ENCODE results near the gene CNKSR3. TPM values are rescaled to one million over a fixed set of nuclear protein-coding genes. Genes with fewer than 3 reads are reported as not detected.

The CNKSR3 gene
- total RNA-seq, 1 donor from 2014 or later: 12.1 TPM

- TF ChIP-seq, protein P1, sequence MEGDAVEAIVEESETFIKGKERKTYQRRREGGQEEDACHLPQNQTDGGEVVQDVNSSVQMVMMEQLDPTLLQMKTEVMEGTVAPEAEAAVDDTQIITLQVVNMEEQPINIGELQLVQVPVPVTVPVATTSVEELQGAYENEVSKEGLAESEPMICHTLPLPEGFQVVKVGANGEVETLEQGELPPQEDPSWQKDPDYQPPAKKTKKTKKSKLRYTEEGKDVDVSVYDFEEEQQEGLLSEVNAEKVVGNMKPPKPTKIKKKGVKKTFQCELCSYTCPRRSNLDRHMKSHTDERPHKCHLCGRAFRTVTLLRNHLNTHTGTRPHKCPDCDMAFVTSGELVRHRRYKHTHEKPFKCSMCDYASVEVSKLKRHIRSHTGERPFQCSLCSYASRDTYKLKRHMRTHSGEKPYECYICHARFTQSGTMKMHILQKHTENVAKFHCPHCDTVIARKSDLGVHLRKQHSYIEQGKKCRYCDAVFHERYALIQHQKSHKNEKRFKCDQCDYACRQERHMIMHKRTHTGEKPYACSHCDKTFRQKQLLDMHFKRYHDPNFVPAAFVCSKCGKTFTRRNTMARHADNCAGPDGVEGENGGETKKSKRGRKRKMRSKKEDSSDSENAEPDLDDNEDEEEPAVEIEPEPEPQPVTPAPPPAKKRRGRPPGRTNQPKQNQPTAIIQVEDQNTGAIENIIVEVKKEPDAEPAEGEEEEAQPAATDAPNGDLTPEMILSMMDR (IDR thresholded peaks at IDR 0.05; ENCODE audit: insufficient read depth, low read length, poor library complexity, severe bottlenecking): no peak
- no peak for DNase-seq (ENCODE audit: low read depth)
Observed at GRCh38 chr6:154352898-154353585, 157.4 kb downstream of the CNKSR3 start.

DNA sequence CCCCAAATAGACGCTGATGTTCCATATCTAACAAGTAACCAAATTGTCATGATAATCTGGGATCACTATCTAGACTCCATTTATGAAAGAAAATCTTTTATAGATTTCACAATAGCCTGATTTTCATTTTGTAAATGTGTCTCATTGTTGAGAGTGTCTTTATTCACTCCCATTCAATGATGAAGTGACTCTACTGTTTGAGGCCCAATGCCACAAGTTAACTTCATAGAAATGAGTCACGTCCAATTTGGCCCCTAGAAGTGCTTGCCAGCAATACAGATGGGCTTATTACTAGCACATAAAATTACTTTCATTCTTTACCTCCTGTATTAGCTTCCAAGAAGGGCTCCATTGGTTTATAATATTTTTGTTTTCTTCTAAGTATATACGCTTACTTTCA is 160.2 kb downstream of the CNKSR3 start:
- no peak overlapping the region for H3K4me3 ChIP-seq (ENCODE audit: low read depth, low read length)
- DNase-seq (ENCODE audit: low read depth): no peak
- TF ChIP-seq, protein P1 (IDR thresholded peaks at IDR 0.05; ENCODE audit: insufficient read depth, low read length, poor library complexity, severe bottlenecking): no peak
- H3K36me3 ChIP-seq (ENCODE audit: control insufficient read depth, insufficient read depth, low read length): no peaks in the 10 kb centered on the region
- H3K27me3 ChIP-seq (ENCODE audit: control insufficient read depth, insufficient read depth, low read length): no peaks in the 10 kb centered on the region

More at GRCh38 chr6:154352898-154353585, 157.4 kb downstream of the CNKSR3 start:
- H3K36me3 ChIP-seq (ENCODE audit: control insufficient read depth, insufficient read depth, low read length): no peaks in the 10 kb centered on the region
- no peaks in the 10 kb centered on the region for H3K27me3 ChIP-seq (ENCODE audit: control insufficient read depth, insufficient read depth, low read length)
- no peak overlapping the region for H3K4me3 ChIP-seq (ENCODE audit: low read depth, low read length)

- TF ChIP-seq, protein P1 (IDR thresholded peaks at IDR 0.05; ENCODE audit: insufficient read depth, low read length, poor library complexity, severe bottlenecking): no peak
- H3K4me3 ChIP-seq (ENCODE audit: low read depth, low read length): no peak overlapping the region
- no peak for DNase-seq (ENCODE audit: low read depth)
Observed at GRCh38 chr6:154347981-154348380, 162.5 kb downstream of the CNKSR3 start.

GRCh38 chr6:154345811-154346210 is 164.7 kb downstream of the CNKSR3 start:
- Histone ChIP-seq H3K36me3 (ENCODE audit: control insufficient read depth, insufficient read depth, low read length) (no peaks in the 10 kb centered on the region), H3K4me3 (ENCODE audit: low read depth, low read length) (no peak overlapping the region), H3K27me3 (ENCODE audit: control insufficient read depth, insufficient read depth, low read length) (no peaks in the 10 kb centered on the region)
- no peak for DNase-seq (ENCODE audit: low read depth)
- TF ChIP-seq, protein P1 (IDR thresholded peaks at IDR 0.05; ENCODE audit: insufficient read depth, low read length, poor library complexity, severe bottlenecking): no peak

More at GRCh38 chr6:154347981-154348380, 162.5 kb downstream of the CNKSR3 start:
- H3K27me3 ChIP-seq (ENCODE audit: control insufficient read depth, insufficient read depth, low read length): no peaks in the 10 kb centered on the region
- no peaks in the 10 kb centered on the region for H3K36me3 ChIP-seq (ENCODE audit: control insufficient read depth, insufficient read depth, low read length)

- TF ChIP-seq, protein P1 (IDR thresholded peaks at IDR 0.05; ENCODE audit: insufficient read depth, low read length, poor library complexity, severe bottlenecking): peak; percentile 28
- no peak for DNase-seq (ENCODE audit: low read depth)
- no peaks in the 10 kb centered on the region for H3K27me3 ChIP-seq (ENCODE audit: control insufficient read depth, insufficient read depth, low read length)
- no peaks in the 10 kb centered on the region for H3K36me3 ChIP-seq (ENCODE audit: control insufficient read depth, insufficient read depth, low read length)
- no peak overlapping the region for H3K4me3 ChIP-seq (ENCODE audit: low read depth, low read length)
Observed at GRCh38 chr6:154343473-154344308, 166.8 kb downstream of the CNKSR3 start.

All from kidney epithelial cell (primary cell).